G401 (cell line): ENCODE results near the gene LRRC4C. TPM values are rescaled to one million over a fixed set of nuclear protein-coding genes. Genes with fewer than 3 reads are reported as not detected.

Source experiments
- DNase-seq: peaks from one replicate; pipeline ENCODE4 v3.0.0-alpha.2; 2015; ENCODE audit warnings: low spot score
- in situ Hi-C: cut with HindIII; loops from 2 replicates; pipeline ENCODE4 v1.10.0; 2016; ENCODE audit warnings: low sequenced_read_pairs, mixed read lengths
- total RNA-seq: library from RNA; depleted of rRNA; stranded (reverse); fragments of >200 nt; shearing (Covaris generic); gene quantifications from 2 replicates; pipeline ENCODE4 v1.2.3, GENCODE V29; 2014

Gene LRRC4C
- total RNA-seq, 1 experiment from 2014 or later: not detected

- DNase-seq: no peak
- in situ Hi-C loops: no loop called here
Observed at GRCh38 chr11:41351825-41352224, 107.6 kb downstream of the LRRC4C start.

DNA sequence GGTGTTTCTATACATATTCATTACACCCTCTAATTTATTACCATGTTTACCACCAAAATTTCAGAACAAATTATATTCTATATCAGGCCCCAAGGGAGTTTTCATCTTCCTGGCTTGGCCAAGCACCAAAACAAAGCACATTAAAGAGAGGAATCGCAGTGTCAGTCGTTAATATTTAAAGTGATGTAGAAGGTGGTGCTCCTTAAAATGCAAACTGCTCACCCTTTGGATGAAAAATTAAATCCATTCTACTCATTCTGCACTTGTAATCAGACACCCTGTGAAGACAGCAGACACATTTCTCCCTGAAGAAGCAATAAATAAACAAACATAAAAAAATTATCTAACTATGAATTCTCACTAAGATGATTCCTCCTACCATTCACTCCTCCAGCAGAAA is 113.4 kb downstream of the LRRC4C start:
- in situ Hi-C loops: no loop called here
- no peak for DNase-seq

DNA sequence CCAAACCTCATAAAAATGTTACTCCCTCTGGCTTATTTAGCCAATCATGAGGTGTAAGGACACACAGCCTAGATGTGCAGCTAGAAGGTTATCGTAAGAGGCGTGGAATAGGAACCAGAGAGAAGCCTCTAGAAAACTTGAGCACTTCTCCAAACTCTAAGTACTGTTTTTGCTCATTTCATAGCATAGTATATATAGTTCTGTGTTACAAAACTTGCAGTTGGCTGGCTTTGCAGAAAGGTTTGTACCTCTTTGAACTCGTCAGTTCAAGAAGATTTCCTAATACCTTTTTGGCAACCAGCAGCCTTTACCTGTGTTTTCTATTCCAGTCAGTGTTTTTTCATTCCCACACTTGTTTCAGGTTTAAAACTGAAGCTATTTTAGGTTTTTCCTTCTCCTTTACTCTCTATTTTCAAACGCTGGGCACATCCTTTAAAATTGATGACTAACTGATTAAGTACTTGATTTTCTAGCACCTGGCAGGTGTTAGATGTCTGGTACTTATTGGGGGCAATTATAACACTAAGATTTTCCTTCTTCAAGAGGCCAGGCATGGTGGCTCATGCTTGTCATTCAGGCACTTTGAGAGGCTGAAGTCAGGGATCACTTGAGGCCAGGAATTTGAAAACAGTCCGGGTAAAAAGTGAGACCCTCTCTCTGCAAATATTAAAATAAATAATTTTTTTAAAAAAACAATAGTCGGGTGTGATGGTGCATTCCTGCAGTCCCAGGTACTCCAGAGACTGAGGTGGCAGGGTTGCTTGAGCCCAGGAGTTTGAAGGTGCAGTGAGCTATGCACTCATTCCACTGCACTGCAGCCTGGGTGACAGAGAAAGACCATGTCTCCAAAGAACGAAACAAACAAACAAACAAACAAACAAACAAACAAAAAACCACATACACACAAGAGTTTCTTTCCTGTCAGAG is 125.2 kb downstream of the LRRC4C start:
- DNase-seq: no peak
- in situ Hi-C loops: no loop called here

GRCh38 chr11:41333357-41333756 is 126.1 kb downstream of the LRRC4C start:
- no peak for DNase-seq
- in situ Hi-C loops: no loop called here

- in situ Hi-C loops: no loop called here
- no peak for DNase-seq
Observed at GRCh38 chr11:41328324-41328723, 131.1 kb downstream of the LRRC4C start.

- DNase-seq: no peak
- in situ Hi-C loops: no loop called here
Observed at GRCh38 chr11:41323446-41323845, 136.0 kb downstream of the LRRC4C start.

DNA sequence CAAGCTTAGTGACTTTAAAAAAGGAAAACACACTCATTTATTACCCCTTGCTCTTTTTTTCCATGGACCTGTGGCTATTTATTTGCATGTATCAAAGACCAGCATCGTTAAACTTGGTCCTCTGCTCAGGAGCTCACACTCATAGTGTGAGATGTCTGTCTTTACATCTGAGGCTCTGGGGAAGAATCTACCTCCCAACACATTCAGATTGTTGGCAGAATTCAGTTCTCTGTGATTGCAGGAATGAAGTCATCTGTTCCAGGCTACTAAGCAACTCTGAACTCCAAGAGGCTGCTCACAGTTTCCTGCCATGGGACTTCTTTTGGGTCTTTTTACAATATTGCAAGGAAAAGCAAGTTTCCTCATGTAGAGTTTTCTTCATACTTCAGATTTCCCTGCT is 138.8 kb downstream of the LRRC4C start:
- no peak for DNase-seq
- in situ Hi-C loops: no loop called here

DNA sequence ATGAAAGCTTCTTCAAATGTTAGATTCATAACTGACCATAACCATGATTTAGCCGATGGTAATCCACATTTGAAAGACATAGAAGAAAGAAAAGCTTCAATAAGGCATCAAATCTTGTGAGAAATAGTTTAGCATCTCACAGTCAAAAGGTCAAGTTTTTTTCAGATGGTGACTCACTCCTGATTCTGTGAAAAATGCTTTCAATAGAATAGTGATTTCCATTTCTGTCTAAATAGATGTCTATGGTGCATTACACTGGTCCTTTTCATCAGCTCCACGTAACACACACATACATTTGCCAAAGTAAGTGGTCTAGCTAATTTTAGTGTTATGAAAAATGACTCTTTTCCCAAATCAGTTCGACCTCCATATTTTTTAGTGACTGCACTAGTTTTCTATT is 139.2 kb downstream of the LRRC4C start:
- DNase-seq: no peak
- in situ Hi-C loops: no loop called here

- in situ Hi-C loops: no loop called here
- DNase-seq: no peak
Observed at GRCh38 chr11:41319434-41319833, 140.0 kb downstream of the LRRC4C start.

- peak; percentile 12 for DNase-seq
- in situ Hi-C loops: no loop called here
Observed at GRCh38 chr11:41316751-41317150, 142.7 kb downstream of the LRRC4C start.

DNA sequence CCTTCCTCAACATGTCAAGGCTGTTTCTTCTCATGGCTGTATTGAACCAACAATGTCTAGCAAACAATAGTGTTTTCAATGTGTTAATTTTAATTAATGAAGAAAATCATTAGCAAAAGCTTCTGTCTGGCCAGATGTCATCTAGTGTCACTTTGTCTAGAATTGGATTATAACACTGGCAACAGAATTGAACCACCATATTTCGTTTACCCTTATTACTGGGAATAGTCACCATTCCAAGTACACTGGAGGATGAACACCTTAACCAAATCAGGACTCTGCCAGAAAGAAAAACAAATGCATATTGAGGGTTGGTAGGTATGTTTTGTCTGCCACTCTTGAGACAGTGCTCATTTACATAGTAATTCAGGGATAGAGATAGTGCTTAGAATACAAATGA is 146.2 kb downstream of the LRRC4C start:
- in situ Hi-C loops: no loop called here
- DNase-seq: no peak

- DNase-seq: no peak
- in situ Hi-C loops: no loop called here
Observed at GRCh38 chr11:41309716-41310115, 149.7 kb downstream of the LRRC4C start.

- DNase-seq: no peak
- in situ Hi-C loops: no loop called here
Observed at GRCh38 chr11:41309111-41309522, 150.3 kb downstream of the LRRC4C start.

DNA sequence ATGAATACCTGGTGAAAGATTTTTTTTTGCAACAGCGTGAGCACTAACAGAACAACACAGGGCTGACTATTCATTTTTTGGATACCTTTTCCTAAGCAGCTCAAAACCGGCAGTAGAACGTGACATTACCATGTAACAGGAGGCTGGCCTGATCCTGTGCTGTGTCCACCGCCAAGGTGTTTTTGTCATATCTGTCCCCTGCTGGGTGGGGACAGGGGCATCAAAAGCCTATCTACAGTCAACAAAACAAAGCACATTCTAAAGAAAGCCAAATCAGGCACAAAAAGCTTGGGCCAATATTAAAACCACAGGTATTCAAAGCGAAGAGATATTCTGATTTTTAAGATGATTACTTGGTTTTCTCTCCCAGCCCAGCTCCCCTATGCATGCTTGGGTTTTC is 151.2 kb downstream of the LRRC4C start:
- in situ Hi-C loops: no loop called here
- DNase-seq: no peak

- no peak for DNase-seq
- in situ Hi-C loops: no loop called here
Observed at GRCh38 chr11:41307296-41308080, 152.0 kb downstream of the LRRC4C start.

GRCh38 chr11:41306431-41306830 is 153.0 kb downstream of the LRRC4C start:
- in situ Hi-C loops: no loop called here
- no peak for DNase-seq

- in situ Hi-C loops: no loop called here
- no peak for DNase-seq
Observed at GRCh38 chr11:41301023-41301422, 158.4 kb downstream of the LRRC4C start.

GRCh38 chr11:41289408-41289807 is 170.0 kb downstream of the LRRC4C start:
- in situ Hi-C loops: no loop called here
- no peak for DNase-seq

GRCh38 chr11:41286751-41287150 is 172.7 kb downstream of the LRRC4C start:
- no peak for DNase-seq
- in situ Hi-C loops: no loop called here

- no peak for DNase-seq
- in situ Hi-C loops: no loop called here
Observed at GRCh38 chr11:41284354-41284753, 175.1 kb downstream of the LRRC4C start.
